ENCODE data around the gene ITGB4. TPM values are rescaled to one million over a fixed set of nuclear protein-coding genes. Genes with fewer than 3 reads are reported as not detected.
A peak's percentile ranks its signal among the peaks of the same experiment; 100 is the strongest.

ITGB4 gene
- polyA plus RNA-seq, 1 of the 3 experiments (the other 2 are of a cell fraction) = 7.0 TPM

- no peaks in the 10 kb centered on the region for H4K20me1 ChIP-seq (ENCODE audit: insufficient read depth)
- WGBS (ENCODE audit: low lambda C conversion rate) = 75% methylated on average over 4 of the region's 4 CpGs
- TF ChIP-seq RXRA (IDR thresholded peaks at IDR 0.05; ENCODE audit: borderline replicate concordance, low read depth) (no peak), ELF1 (IDR thresholded peaks at IDR 0.05) (no peak), USF2 (IDR thresholded peaks at IDR 0.05; ENCODE audit: borderline replicate concordance, low read depth, low read length) (no peak), RAD21 (IDR thresholded peaks at IDR 0.05; ENCODE audit: low read length) (no peak), TEAD4 (IDR thresholded peaks at IDR 0.05; ENCODE audit: borderline replicate concordance, insufficient read depth) (no peak), FOSL2 (IDR thresholded peaks at IDR 0.05; ENCODE audit: borderline replicate concordance, low read depth) (no peak), MXI1 (IDR thresholded peaks at IDR 0.05; ENCODE audit: low read depth, low read length) (no peak), FOXM1 (IDR thresholded peaks at IDR 0.05; ENCODE audit: low read depth) (no peak), SMC3 (IDR thresholded peaks at IDR 0.05; ENCODE audit: low read depth, low read length) (no peak), RCOR1 (IDR thresholded peaks at IDR 0.05; ENCODE audit: low read length) (no peak), CTCF (IDR thresholded peaks at IDR 0.05) (no peak), ZBTB33 (IDR thresholded peaks at IDR 0.05; ENCODE audit: borderline replicate concordance, low read depth) (no peak), POLR2AphosphoS5 (IDR thresholded peaks at IDR 0.05; ENCODE audit: low read depth, low read length) (no peak), NRF1 (IDR thresholded peaks at IDR 0.05; ENCODE audit: low read depth, low read length) (no peak), GABPA (IDR thresholded peaks at IDR 0.05; ENCODE audit: low read depth) (no peak), JUND (IDR thresholded peaks at IDR 0.05) (no peak), FOXJ3 (CRISPR knock-in tag; IDR thresholded peaks at IDR 0.05) (no peak), SIN3A (IDR thresholded peaks at IDR 0.05; ENCODE audit: borderline replicate concordance, low read depth, low read length) (no peak)
- no peaks in the 10 kb centered on the region for H3F3A ChIP-seq (replicated peaks; ENCODE audit: insufficient read depth)
- H3K27me3 ChIP-seq (ENCODE audit: insufficient read depth) = no peaks in the 10 kb centered on the region
- H3K4me2 ChIP-seq = no peak overlapping the region
- no peaks in the 10 kb centered on the region for H3K79me2 ChIP-seq (ENCODE audit: insufficient read depth)
- no peak for DNase-seq
- POLR2A ChIA-PET = no interaction called here
- no peaks in the 10 kb centered on the region for H3K9me3 ChIP-seq
- H3K9me2 ChIP-seq = no peaks in the 10 kb centered on the region
- no peak overlapping the region for H3K27ac ChIP-seq (ENCODE audit: low read depth in 2 of 2, low read length in 1 of 2)
- no peaks in the 10 kb centered on the region; a peak in 1 of 4 replicates for H3K4me1 ChIP-seq (ENCODE audit: control insufficient read depth in 1 of 2, insufficient read depth in 2 of 2, low read depth in 1 of 2, low read length in 1 of 2)
- CTCF ChIA-PET = interaction anchor here (0.9 to 25.4 kb wide), 5 partner anchors 11 to 134 kb away, joined by 3 to 419 read pairs (median 5); no protein-coding TSS in a partner anchor
- no peaks in the 10 kb centered on the region for H3K36me3 ChIP-seq (replicated peaks in 1 of 2; ENCODE audit: control insufficient read depth in 1 of 2, insufficient read depth in 2 of 2, low read length in 1 of 2)
- 0 out of 2 replicates have a peak overlapping the region, but pooled peaks have one; percentile 41 for H2AFZ ChIP-seq (ENCODE audit: low read depth)
- H3K9ac ChIP-seq = no peak overlapping the region
- H3K4me3 ChIP-seq (ENCODE audit: low read depth in 2 of 2, low read length in 1 of 2) = no peak overlapping the region
These were observed 13.5 kb downstream of the ITGB4 start for GRCh38 chr17:75734674-75735294.

All from SK-N-SH (cell line).